ENCODE measurements around the gene CCDC27.

The CCDC27 gene

DNA sequence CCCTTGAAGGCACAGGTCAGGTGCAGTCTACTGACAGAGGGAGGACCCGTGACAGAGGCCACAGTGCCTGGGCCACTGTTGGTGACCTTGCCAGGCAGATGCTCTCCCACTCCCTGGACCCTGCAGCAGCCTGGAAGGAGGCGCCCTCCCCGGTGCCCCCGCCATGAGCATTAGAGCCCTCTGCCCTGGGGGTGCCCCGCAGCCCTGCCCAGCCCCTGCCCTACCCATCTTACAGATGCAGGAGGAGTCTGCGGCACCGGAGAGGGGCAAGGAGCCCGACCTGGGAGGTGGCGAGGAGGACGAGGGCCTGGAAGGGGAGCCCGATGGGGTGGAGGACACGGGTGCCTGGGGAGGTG lies 10.6 kb downstream of the CCDC27 start:
- TF ChIP-seq NFRKB (IDR thresholded peaks at IDR 0.05) = no peak
- TF ChIP-seq CTBP1 (IDR thresholded peaks at IDR 0.05; ENCODE audit: borderline replicate concordance) = no peak
- no peak for TF ChIP-seq LEF1 (IDR thresholded peaks at IDR 0.05; ENCODE audit: borderline replicate concordance)
- TF ChIP-seq ELF4 (IDR thresholded peaks at IDR 0.05) = no peak
- no peak for TF ChIP-seq BHLHE40 (IDR thresholded peaks at IDR 0.05; ENCODE audit: borderline replicate concordance)
- no peak for TF ChIP-seq FOXK2 (IDR thresholded peaks at IDR 0.05)
- no peak for TF ChIP-seq SUZ12 (IDR thresholded peaks at IDR 0.05)
- no peak for TF ChIP-seq TARDBP (IDR thresholded peaks at IDR 0.05)
- TF ChIP-seq ARNT (IDR thresholded peaks at IDR 0.05) = no peak
- no peak for TF ChIP-seq FOXM1 (IDR thresholded peaks at IDR 0.05; ENCODE audit: borderline replicate concordance)
- TF ChIP-seq FOXA1 (IDR thresholded peaks at IDR 0.05) = no peak
- TF ChIP-seq HDGF (IDR thresholded peaks at IDR 0.05; ENCODE audit: borderline replicate concordance) = no peak
- TF ChIP-seq, protein P1, sequence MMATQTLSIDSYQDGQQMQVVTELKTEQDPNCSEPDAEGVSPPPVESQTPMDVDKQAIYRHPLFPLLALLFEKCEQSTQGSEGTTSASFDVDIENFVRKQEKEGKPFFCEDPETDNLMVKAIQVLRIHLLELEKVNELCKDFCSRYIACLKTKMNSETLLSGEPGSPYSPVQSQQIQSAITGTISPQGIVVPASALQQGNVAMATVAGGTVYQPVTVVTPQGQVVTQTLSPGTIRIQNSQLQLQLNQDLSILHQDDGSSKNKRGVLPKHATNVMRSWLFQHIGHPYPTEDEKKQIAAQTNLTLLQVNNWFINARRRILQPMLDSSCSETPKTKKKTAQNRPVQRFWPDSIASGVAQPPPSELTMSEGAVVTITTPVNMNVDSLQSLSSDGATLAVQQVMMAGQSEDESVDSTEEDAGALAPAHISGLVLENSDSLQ (IDR thresholded peaks at IDR 0.05) = no peak
- TF ChIP-seq SP1 (IDR thresholded peaks at IDR 0.05) = no peak
- no peak for TF ChIP-seq ZNF384 (IDR thresholded peaks at IDR 0.05)
- no peak for TF ChIP-seq L3MBTL2 (conservative IDR thresholded peaks at IDR 0.05)
- ChIA-PET POLR2A (no interaction called here), CTCF (no interaction called here)
- DNase-seq (ENCODE audit: extremely low spot score) = no peak

DNA sequence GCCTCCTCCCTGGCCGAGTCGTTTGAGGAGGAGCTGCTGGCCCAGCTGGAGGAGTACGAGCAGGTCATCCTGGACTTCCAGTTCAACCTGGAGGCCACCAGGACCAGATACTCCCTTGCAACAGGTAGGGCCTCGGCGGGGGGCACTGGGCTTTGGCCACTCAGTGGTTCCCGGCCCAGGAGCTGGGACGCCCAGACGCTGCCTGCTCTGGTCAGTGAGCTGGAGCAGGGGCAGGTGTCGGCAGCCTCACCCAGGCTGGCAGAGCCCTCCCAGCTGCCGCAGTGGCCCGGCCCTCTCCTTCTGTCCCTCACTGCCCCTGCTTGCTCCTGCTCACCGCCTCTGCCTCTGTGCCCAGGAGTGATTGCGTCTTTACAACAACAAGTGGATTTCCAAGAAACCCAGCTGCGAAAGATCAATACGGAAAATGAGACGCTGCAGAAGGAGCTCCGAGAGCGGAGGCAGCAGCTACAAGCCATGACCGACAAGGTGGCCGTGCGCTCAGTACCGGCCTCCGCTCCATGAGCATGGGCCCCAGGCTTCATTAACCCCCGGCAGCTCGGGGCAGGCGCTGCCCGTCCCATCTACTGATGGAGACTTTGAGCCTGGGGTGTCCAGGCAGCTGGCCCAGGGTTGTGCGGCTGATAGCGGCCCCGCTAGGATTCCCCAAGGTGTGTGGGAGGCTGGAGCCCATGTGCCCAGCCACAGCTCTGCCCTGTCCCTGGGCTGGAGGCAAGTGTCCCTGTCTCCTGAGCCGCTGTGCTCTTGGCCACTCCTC lies 11.3 kb downstream of the CCDC27 start:
- DNase-seq (ENCODE audit: extremely low spot score) = no peak
- POLR2A ChIA-PET = no interaction called here
- CTCF ChIA-PET = no interaction called here
- no peak for TF ChIP-seq SP1 (IDR thresholded peaks at IDR 0.05)

- ChIA-PET POLR2A (interaction anchor here (1.1 kb wide), 1 partner anchor 12 kb away, joined by 4 read pairs; no protein-coding TSS in a partner anchor), CTCF (interaction anchor here (0.6 to 0.7 kb wide), 2 partner anchors 30 to 1895 kb away, joined by 3 read pairs; no protein-coding TSS in a partner anchor)
Measured at GRCh38 chr1:3767328-3767925, 15.2 kb downstream of the CCDC27 start.

DNA sequence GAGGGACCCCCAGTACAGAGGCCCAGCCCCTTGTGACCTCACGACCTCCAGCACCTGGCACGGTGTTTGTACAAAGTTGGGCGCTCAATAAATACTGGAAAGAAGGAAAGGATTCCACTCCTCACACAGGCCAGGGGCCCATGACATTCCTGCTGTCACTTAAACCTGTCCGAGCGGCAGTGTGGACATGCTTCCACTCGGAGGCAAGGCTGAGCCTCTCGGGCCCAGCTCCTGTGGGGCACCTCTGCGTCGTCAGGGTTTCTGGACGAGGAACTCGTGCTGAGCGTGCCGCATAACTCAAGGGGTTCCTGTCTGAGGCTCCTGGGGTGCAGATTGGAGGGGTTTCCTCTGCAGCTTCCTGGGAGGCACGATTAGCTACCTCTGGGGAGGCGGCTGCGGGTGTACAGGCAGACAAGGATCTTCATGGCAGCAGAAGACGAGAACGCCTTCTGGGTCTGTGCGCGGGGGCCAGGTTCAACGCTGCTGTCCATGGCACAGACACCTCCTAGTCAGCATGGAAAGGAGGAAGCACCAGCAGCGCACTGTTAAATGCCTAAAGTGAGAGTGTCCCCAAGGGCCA lies 16.7 kb downstream of the CCDC27 start:
- ChIA-PET CTCF (interaction anchor here (0.5 kb wide), 1 partner anchor 241 kb away, joined by 5 read pairs; no protein-coding TSS in a partner anchor), POLR2A (interaction anchor here (3.0 kb wide), 1 partner anchor 27 kb away, joined by 11 read pairs; the partner anchor contains the start of gene LRRC47)
- DNase-seq (ENCODE audit: extremely low spot score) = no peak
- TF ChIP-seq TARDBP (IDR thresholded peaks at IDR 0.05) (no peak), FOXM1 (IDR thresholded peaks at IDR 0.05; ENCODE audit: borderline replicate concordance) (no peak), LEF1 (IDR thresholded peaks at IDR 0.05; ENCODE audit: borderline replicate concordance) (no peak), CTBP1 (IDR thresholded peaks at IDR 0.05; ENCODE audit: borderline replicate concordance) (no peak), ELF4 (IDR thresholded peaks at IDR 0.05) (no peak), NFRKB (IDR thresholded peaks at IDR 0.05) (no peak), FOXA1 (IDR thresholded peaks at IDR 0.05) (no peak), ARNT (IDR thresholded peaks at IDR 0.05) (no peak)
- TF ChIP-seq, protein P1 (IDR thresholded peaks at IDR 0.05) = no peak

More at GRCh38 chr1:3767328-3767925, 15.2 kb downstream of the CCDC27 start:
- no peak for TF ChIP-seq NFRKB (IDR thresholded peaks at IDR 0.05)
- no peak for TF ChIP-seq SP1 (IDR thresholded peaks at IDR 0.05)
- TF ChIP-seq CTBP1 (IDR thresholded peaks at IDR 0.05; ENCODE audit: borderline replicate concordance) = no peak
- TF ChIP-seq FOXM1 (IDR thresholded peaks at IDR 0.05; ENCODE audit: borderline replicate concordance) = no peak
- TF ChIP-seq, protein P1 (IDR thresholded peaks at IDR 0.05) = no peak
- no peak for TF ChIP-seq LEF1 (IDR thresholded peaks at IDR 0.05; ENCODE audit: borderline replicate concordance)
- DNase-seq (ENCODE audit: extremely low spot score) = no peak

- ChIA-PET CTCF (interaction anchor here (0.6 kb wide), 1 partner anchor 255 kb away, joined by 3 read pairs; no protein-coding TSS in a partner anchor), POLR2A (interaction anchor here (1.5 to 3.0 kb wide), 2 partner anchors 9 to 26 kb away, joined by 5 to 11 read pairs; partner anchors contain the start of gene LRRC47)
- no peak for TF ChIP-seq FOXK2 (IDR thresholded peaks at IDR 0.05)
- no peak for TF ChIP-seq NFRKB (IDR thresholded peaks at IDR 0.05)
- TF ChIP-seq ELF4 (IDR thresholded peaks at IDR 0.05) = no peak
- no peak for TF ChIP-seq HDGF (IDR thresholded peaks at IDR 0.05; ENCODE audit: borderline replicate concordance)
- TF ChIP-seq CTBP1 (IDR thresholded peaks at IDR 0.05; ENCODE audit: borderline replicate concordance) = no peak
- TF ChIP-seq TARDBP (IDR thresholded peaks at IDR 0.05) = no peak
- TF ChIP-seq ARNT (IDR thresholded peaks at IDR 0.05) = no peak
- no peak for TF ChIP-seq BHLHE40 (IDR thresholded peaks at IDR 0.05; ENCODE audit: borderline replicate concordance)
- TF ChIP-seq FOXM1 (IDR thresholded peaks at IDR 0.05; ENCODE audit: borderline replicate concordance) = no peak
- TF ChIP-seq FOXA1 (IDR thresholded peaks at IDR 0.05) = no peak
- no peak for TF ChIP-seq L3MBTL2 (conservative IDR thresholded peaks at IDR 0.05)
- TF ChIP-seq LEF1 (IDR thresholded peaks at IDR 0.05; ENCODE audit: borderline replicate concordance) = no peak
- no peak for TF ChIP-seq SUZ12 (IDR thresholded peaks at IDR 0.05)
- TF ChIP-seq, protein P1 (IDR thresholded peaks at IDR 0.05) = no peak
- TF ChIP-seq SP1 (IDR thresholded peaks at IDR 0.05) = no peak
- DNase-seq (ENCODE audit: extremely low spot score) = no peak
Measured at GRCh38 chr1:3770047-3770765, 18.0 kb downstream of the CCDC27 start.
